ENCODE measurements around the gene UNC80.
A peak's percentile ranks its signal among the peaks of the same experiment; 100 is the strongest.

The UNC80 gene

DNA sequence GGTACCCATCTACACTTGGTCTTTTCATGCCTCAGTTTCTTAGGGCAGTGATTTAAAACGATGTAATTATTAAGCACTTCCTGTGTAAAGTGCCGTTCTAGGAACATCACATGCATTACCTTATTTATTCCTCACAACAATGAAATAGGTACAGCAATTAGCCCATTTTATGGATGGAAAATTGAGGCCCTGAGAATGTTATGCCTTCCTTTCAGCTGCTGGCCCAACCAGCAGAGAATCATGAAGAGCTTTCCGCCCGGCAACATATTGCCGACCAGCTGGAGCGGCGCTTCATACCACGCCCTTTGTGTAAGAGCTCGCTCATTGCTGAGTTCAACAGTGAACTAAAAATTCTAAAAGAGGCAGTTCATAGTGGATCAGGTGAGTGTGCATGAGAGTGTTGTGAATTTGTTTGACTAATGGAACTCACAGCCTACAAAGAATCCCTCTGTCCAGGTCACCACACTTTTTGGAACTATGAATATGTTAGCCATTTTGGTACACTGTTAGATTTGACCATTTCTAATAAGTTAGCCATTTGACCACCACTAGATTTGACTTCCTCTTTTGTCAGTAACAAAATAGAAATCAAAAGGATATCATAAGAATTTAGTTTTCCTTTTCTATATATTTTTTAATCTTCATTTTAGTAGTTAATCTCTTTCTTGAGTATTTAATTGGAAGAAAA lies 205.2 kb downstream of the UNC80 start:
- DNase-seq, result no peak

DNA sequence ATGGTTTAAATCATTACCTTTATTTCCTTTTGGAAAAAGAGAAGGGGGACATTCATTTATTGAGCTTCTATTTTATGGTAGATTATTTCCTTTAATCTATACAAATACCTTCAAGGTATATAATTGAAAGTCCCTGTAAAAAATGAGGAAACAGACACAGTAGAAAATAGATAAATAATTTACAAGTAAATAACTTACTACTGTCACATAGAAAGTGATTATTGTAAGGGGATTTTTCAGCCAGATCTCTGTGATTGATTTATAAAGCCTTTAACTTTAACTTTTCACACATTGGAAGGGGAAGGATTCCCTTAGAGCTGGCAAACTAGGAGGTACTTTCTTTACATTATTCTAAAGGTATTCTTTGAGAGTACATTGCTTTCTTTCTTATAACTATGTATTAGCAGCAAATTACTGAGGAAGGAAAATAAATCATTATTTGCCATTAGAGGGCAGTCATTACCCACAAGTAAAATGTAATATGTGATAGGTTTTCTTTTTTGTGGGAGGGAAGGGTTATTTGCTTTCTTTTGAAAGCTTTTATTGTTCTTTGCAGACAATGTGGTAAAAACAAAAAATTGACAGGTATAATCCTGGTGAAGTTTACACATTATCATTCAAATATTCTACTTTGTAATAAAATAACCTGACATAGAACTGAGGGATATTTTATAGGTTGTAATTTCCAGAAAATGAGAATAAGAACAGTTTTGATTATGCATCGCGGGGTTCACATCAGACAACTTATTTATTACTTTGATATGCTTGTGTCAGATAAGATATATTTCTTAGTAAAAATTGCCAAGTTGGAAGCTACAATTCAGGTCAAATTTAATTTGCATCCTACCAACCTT lies 206.0 kb downstream of the UNC80 start:
- DNase-seq, result peak; percentile 55

DNA sequence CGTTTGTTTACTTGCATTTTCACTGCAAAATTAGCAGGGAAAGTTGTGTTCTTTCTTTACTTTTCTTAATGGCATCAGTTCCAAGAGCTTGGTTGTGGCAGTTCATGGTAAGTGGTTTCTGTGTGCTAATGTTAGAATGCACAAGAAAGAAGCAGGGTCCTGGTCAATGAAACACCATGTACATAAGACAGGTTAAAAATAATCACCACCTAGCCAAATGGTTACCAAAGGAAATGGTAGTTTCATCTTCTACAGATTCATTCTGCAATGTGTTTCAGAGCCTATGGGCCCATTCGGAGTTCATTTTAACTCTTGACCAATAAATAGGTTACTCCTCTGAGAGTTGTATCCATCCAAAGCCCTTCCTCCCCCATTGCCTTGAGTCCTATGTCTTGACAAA lies 212.7 kb downstream of the UNC80 start:
- DNase-seq, result no peak

DNA sequence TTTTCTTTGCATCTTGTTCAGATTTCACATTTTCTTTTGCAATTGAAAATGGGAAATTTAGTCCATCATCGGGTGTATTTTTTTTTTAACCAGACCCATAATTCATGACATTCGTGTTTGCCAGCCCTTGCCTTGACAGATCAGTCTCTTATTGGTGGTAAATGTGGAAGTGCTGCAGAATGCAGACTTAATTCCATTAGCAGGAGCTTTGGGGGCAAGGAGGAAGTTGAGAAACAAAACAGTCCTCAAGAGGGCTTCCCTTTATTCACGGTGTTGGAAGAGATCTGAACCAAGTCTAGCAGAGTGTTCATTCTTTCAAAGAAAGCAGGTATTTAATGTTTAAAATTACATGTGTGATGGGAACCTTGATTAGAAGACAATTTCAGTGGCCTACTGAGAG lies 214.2 kb downstream of the UNC80 start:
- DNase-seq, result no peak

DNA sequence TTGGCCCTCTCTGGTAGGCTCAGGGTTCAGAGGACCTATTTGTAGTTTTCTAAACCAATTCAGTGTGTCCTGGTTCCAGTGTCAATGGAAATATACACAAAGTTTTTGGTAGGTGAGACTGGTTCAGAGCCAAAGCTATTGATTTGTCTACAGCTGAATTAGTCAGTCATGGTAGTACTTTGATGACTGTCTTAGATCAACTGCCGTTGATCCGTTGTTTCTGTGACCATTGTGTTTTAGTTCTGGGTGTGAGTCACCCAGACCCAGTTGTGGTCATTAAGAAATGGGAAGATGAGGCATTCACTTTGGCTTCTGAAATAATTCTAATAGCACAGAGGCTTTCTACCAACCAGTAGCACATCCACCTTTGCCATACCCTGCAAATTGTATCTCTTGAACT lies 214.8 kb downstream of the UNC80 start:
- DNase-seq, result no peak

DNA sequence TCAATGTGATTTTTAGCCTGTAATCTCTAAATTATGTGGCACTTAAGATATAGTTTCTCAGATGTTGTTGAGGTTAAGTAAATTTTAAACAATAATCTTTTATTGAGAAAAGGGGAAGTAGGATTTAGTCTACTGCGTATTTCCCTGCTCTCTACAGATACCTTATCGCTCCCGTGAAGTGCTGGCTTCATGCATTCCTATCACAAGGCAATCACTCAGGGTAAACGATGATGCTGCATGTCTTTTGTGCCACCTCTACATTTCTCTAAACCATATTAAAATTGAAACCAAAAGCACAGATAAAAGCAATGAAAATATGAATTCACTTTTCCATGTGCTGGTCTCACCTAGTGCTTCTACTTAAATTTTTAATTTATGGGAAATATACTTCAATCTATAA lies 216.4 kb downstream of the UNC80 start:
- no peak for DNase-seq

DNA sequence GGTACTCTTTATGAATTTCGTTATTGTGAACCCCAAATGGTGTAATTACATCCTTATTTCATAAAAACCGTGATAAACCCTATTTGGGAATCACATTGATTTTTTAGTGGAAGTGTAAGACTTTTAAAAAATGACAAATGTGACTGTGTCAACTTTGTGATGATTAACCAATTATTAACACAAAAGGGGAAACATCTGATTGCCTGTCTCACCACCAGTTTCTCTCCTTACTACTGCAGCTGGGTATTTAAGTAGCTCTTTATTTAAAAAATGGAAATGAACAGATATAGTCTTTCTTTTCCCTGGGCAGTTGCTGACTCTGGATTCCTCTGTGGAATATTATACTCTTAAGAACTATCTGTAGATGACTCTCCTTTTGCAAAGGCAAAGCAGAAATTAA lies 219.2 kb downstream of the UNC80 start:
- DNase-seq, result no peak

DNA sequence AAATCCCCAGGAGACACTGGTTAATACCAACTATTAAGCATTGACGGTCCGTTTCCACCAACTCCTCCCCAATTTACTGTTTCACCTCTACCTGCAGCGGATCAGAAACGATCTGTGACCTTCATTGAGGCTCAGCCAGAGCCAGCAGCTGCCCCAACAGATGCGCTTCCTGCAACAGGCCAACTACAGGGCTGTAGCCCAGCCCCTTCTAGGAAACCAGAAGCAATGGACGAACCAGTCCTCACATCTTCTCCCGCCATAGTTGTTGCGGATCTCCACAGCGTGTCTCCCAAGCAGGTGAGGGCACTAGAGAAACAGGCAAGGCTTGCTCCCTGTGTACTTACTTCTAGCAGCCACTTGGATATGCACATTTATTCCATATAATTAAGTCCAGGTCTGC lies 222.3 kb downstream of the UNC80 start:
- no peak for DNase-seq

DNA sequence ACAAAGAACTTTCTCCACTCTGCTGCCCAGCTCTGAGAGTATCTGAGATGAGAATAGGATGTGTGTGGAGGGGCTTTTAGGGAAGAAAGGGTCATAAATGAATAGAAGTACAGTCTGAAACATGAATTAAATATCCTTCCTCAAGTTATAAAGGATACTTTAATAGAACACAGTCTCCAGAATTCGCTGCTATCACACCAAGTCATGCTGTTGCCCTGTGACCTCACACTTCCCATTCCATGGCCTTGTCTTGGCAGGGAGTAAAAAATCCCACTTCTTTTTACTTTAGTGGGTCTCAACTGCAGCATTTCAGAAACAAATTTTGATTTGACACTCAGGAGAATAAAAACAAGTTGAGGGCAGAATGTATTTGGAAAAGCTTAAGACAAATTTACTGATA lies 227.0 kb downstream of the UNC80 start:
- no peak for DNase-seq

DNA sequence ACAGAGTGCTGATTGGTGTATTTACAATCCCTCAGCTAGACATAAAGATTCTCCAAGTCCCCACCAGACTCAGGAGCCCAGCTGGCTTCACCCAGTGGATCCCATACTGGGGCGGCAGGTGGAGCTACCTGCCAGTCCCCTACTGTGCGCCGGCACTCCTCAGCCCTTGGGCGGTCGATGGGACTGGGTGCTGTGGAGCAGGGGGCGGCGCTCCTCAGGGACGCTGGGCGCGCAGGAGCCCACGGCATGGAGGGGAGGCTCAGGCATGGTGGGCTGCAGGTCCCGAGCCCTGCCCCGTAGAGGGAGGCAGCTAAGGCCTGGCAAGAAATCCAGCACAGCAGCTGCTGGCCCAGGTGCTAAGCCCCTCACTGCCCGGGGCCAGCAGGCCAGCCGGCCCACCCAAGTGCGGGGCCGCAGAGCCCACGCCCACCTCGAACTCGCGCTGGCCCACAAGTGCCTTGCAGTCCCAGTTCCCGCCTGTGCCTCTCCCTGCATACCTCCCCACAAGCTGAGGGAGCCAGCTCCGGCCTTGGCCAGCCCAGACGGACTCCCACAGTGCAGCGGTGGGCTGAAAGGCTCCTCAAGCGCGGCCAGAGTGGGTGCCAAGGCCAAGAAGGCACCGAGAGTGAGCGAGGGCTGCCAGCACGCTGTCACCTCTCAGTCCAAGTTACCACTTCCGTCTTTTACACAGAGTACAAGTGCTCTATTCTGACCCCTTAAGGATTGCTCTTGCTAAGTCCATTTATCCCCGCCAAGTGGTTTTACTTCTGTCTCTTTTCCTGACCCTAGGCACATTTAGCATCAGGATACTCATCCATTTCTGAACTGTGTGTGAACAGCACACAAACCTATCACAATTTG lies 229.1 kb downstream of the UNC80 start:
- no peak for DNase-seq

DNA sequence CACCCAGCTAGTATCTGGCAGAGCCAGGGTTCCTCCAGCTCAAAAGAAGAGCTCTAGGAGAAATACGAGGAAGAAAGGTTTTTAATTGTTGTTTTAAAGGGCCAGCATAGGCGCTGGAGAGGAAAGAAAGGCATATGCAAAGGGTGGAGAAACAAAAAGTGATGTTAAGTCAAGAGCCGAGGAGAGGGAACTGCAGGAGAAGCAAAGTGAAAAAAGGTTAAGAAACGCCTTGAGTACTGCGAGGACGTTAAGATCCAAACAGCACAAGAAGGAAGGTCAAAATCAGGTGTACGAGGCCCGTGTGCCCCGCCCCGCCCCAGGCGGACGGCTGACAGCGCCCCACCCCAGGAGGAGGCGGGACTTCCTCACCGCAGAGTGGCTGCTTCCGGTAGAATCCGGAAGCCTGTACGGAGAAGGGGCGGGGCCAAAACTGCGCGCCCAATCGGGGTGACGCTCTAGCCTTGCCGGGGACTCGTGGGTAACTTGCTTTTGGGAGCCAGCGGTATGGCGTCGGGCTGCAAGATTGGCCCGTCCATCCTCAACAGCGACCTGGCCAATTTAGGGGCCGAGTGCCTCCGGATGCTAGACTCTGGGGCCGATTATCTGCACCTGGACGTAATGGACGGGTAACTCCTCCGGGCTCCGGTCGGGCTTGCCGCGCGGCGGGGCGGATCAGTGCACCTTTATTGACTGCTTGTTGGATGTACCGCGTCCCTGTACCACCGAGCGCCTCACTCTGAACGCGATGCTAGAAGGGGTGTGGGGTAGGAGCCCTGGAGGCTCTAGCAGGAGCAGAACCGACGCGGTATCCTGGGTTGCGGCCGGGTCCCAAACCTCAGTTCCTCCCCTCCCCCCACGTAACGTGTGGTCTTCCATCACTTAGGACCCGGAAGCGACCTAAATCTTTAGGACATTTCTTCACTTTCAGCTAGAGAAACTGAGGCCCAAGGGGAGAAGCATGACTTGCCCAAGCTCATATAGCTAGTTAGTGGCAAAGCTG lies 230.8 kb downstream of the UNC80 start, which contains the start of gene RPE:
RPE (plus strand) TSS at position 481 of the 1,000 bp plus-strand sequence; CDS start at position 505, 24 bp downstream.
- DNase-seq, result peak; percentile 94

DNA sequence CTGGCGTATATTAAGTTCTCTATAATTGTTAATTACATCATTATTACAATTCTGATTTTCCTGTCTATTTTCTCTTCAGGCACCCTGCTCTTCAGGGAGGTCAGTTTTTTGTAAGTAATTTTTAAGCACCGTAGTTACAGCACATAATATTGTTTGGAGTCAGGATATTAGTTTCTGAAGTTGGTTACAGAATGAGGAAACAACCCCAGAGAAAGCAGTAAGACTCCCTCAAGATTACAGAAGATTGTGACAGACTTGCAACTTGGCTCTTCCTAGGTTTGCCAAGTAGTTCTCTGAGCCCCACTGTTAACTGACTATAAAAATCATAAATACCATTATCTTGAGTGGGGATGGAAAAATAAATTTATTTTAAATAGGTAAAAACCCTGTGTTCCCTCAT lies 231.7 kb downstream of the UNC80 start:
- no peak for DNase-seq

DNA sequence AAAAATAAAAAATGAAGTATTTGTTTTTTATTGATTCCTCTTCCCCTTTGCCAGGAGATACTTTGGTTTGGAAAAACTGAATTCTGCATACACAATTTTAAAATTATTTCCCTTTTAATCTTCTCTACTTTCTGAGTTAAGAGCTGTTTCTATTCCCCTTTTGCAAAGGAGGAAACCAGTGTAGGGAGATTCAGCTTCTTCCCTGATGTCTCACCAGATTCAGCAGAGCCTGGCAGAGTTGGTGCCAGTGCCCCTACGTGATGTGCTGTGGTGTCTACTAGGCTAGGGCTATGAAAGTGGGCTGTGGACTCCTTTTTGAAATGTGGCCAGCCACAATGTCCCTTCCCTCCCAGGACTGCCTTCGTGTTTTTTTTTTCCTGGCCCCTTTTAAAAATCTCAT lies 233.2 kb downstream of the UNC80 start:
- DNase-seq, result no peak

DNA sequence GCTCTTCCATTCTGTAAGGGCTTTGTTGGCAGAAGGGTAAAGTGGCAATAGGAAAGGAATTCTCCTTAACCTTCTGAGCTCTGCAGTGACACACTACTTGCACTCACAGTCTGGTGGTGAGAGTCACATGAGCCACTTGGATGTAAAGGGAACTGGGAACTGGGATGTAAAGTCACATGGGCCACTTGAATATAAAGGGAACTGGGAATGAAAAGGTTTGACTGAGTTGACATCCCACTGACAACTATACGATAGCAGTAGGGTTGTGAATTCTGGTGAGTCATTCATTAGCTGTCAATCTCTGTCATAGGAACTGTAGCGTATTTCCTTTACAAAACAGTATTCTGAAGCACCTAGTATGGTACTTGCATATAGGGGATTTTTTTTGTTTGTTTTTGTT lies 236.3 kb downstream of the UNC80 start:
- no peak for DNase-seq

DNA sequence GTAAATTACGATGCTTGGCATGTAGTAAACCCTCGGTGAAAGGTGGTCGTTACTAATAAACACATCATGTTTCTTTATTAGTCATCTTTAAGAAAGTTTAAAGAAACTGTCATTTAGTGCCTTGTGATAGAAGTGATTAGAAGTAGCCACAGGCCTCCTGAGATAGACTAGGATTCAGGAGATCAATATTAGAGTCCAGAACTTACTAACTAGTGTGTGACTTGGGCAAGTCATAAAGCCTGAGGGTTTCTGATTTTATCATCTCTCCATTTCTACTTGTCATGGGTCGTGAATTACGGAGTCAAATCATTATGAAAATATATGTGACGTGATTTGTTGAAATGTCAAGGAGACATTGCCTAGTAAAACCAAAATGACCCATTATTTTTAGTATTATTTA lies 237.5 kb downstream of the UNC80 start:
- no peak for DNase-seq

DNA sequence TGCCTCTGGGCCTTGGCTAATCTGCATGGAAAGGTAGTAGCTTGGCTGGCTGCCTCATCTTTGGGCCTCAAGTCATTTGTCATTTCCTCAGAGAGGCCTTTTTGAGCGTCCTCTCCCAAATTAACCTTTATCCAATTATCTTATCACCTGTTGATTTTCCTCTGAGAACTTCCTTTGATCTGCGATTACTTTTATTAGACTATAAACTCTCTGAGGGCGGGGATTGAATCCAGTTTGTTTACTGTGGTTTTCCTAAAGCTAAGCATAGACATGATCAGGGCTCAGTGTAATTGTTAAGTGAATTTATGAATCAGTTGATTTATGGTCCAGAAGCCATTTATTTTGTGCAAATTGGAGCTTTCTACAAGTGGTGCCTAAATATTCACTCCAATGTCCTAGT lies 238.3 kb downstream of the UNC80 start:
- DNase-seq, result no peak

DNA sequence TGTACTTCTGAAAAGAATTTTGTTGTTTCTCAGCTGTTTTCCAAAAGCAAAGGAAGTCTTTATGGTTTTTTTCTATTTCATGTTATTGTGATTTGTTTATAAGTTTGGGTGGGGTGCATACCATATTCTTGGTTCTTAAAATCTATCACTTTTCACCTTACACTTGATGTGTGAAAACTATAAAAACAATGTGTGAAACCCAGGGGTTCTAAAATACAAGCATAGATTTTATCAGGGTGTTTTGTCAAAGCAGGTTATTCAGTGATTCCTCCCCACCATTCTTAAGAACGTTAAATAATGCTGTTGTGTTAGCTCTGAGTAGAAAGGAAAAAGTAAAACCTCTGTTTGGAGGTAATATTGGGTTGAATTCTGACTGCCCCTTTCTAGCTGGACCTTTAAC lies 248.5 kb downstream of the UNC80 start:
- no peak for DNase-seq

DNA sequence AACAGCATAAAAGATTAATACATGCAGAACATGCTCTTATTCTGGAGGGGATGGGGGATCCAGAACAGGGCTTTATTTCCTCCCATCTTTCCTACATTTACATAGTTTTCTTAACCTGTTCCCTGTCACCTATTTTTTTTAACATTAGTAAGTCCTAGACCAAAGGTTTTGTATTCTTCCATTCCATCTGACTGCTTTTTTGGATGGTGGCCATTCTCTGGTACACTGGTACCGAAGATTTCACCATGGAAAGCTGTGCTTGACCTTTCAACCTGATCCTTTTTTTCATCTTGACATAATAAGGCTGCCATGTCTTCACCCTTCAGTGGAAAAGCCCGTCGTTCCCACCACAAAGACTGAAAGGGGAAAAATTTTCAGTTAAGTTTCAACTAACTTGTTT lies 251.2 kb downstream of the UNC80 start:
- DNase-seq, result no peak

DNA sequence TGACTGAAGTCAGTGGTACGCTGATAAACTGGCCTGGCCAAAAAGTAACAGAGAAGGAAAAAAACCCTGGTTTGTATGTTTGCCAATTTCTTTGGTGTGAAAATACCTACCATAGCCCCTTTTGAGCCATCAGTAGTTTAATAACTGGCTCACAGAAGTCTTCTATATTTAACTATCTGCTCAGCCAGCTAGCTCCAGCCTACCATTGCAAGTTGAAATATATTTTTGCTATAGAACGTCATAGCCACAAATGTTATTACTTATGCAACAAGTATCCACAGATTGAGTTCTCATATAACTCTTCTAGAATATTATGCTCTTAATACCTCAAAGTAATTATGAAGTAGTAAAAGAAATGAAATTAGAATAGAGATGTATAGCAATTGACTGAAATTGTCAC lies 256.0 kb downstream of the UNC80 start:
- no peak for DNase-seq

DNA sequence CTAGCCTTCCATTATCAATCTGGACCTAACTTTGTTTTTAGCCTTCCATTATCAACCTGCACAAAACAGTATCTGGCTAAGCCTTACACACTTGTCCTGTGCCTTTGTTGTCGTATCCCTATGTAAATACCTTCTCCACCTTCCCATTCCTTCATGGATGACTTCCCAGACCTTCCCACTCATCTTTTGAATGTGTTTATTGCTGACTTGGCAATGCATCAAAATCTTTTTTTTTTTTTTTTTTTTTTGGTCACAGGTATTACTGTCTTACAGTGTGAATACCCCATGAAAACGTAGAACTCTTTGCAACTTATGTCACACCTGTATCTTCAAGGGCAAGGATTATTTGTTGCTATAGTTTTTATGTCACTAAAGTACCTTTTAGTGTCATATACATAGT lies 256.5 kb downstream of the UNC80 start:
- no peak for DNase-seq

DNA sequence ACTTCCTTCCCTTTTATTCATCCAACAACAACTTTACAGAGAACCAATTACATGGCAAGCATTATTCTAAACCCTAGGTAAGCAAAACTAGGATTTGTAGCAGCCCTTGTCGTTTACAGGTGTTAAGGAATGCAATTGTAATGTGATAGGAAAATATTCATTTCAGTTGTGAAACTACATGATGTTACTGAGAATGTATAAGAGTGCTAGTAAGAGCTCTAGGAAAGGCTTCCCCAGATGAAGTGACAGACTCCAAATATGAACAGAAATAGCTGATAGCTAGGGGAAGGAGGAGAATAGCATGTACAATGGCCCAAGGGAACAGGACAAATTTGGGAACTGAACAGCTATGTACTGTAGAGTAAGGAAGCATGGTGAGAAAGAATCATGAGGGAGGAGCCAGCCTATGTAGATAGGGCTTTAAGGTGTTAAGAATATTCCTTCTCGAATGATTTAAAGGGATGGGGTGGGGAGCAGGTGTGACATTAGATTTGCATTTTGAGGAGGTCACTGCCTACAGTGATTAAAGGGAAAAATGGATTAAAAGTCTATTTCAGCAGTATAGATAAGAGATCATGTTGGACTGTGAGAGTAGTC lies 262.6 kb downstream of the UNC80 start:
- DNase-seq, result no peak

DNA sequence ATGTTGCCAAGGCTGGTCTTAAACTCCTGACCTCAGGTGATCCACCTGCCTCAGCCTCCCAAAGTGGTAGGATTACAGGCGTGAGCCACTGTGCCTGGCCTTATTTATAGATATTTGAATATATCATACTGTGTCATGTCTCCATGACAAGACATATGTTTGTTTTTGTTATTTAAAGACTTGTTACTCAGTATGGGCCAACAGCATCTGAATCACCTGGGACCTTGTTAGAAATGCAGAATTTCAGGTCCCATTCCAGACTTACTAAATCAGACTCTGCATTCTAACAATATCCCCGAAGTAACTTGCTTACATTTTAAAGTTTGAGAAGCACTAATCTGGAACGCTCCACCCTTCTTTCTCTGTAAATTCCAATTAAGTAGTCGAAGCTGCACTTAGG lies 264.0 kb downstream of the UNC80 start:
- no peak for DNase-seq

All from NCI-H1694 treated with DMSO at 0.1 percent for 48 hours (cell line).